Body of pancreas (tissue), 4 donors: Measurements from ENCODE around the gene CRYBA4. TPM values are rescaled to one million over a fixed set of nuclear protein-coding genes. Genes with fewer than 3 reads are reported as not detected.
A peak's percentile ranks its signal among the peaks of the same experiment; 100 is the strongest.

Source experiments
- ATAC-seq: fragments of 150-250 bp; one replicate; pipeline ENCODE4 v1.9.1; 2016
- DNase-seq, 4 donors: peaks; one replicate each; pipeline ENCODE4 v3.0.0-alpha.2; 2019
- H3K27ac ChIP-seq, 4 donors: fragments of 200-600 bp; sonication (generic); 1 replicate in 3 of 4; 2 replicates in 1 of 4; pipeline versions ENCODE4 v1.5.1 to v1.6.1; 2016 to 2019; ENCODE audit warnings: mild to moderate bottlenecking in 1 of 4, mixed read lengths in 1 of 4, moderate library complexity in 1 of 4
- H3K27me3 ChIP-seq, 2 donors: fragments of 200-600 bp; sonication (generic); one replicate each; pipeline ENCODE4 v1.6.0; 2016; ENCODE audit warnings: mild to moderate bottlenecking in 1 of 2
- H3K36me3 ChIP-seq, 2 donors: fragments of 200-600 bp; sonication (generic); replicated peaks in 1 of 2; 2 replicates each; pipeline ENCODE4 v1.5.1; 2016; ENCODE audit warnings: low read depth in 2 of 2; ENCODE audit not compliant: insufficient read depth in 1 of 2
- H3K4me1 ChIP-seq: fragments of 200-600 bp; sonication (generic); one replicate; pipeline ENCODE4 v1.6.0; 2016
- H3K4me3 ChIP-seq, 2 donors: fragments of 200-600 bp; sonication (generic); 1 replicate in 1 of 2; 2 replicates in 1 of 2; pipeline ENCODE4 v1.5.1; 2016 to 2019
- H3K9me3 ChIP-seq, 3 donors: fragments of 200-600 bp; sonication (generic); 1 replicate in 2 of 3; 2 replicates in 1 of 3; pipeline ENCODE4 v1.5.1; 2016
- CTCF ChIP-seq, 7 experiments: fragments of 450-650 bp in 4 of 7; fragments of 200-600 bp in 3 of 7; sonication (generic) in 3 of 7; IDR thresholded peaks; one replicate each; pipeline ENCODE4 v1.5.1; 2016 to 2019; ENCODE audit warnings: antibody characterized with exemption in 7 of 7
- POLR2A ChIP-seq, 3 donors: fragments of 450-650 bp; IDR thresholded peaks; one replicate each; pipeline ENCODE4 v1.6.1; 2016; ENCODE audit warnings: antibody characterized with exemption in 3 of 3, mild to moderate bottlenecking in 2 of 3
- WGBS, 2 donors: methylation state at CpG; one replicate each; pipeline ENCODE4 v1.1.5; 2017; 5-methylcytosine and 5-hydroxymethylcytosine counted together
- intact Hi-C: fragments of 100-400 bp; cut with DNase I; formaldehyde crosslinking; loops from one replicate; pipeline ENCODE4 v1.15.1; 2023
- total RNA-seq, 2 donors: library from RNA; depleted of rRNA; stranded (reverse); fragments of >200 nt; gene quantifications; one replicate each; pipeline ENCODE4 v1.1.0, GENCODE V29; 2016

CRYBA4 gene
- total RNA-seq = not detected

GRCh38 chr22:26621663-26622062 lies at the start of gene CRYBA4:
CRYBA4 (plus strand) TSS chr22:26621963; CDS start chr22:26622597, 634 bp downstream.
- Histone ChIP-seq H3K36me3 (no peaks in the 10 kb centered on the region), H3K4me1 (no peaks in the 10 kb centered on the region), H3K9me3 (no peaks in the 10 kb centered on the region), H3K4me3 (no peak within 1 kb of the TSS), H3K27ac (no peak within 1 kb of the TSS), H3K27me3 (no peaks in the 10 kb centered on the region)
- intact Hi-C loops = no loop called here
- 50 to 83% methylated on average over 1 to 7 of the region's 7 CpGs for WGBS, 2 donors
- ATAC-seq = no peak
- no peak for DNase-seq
- no peak for TF ChIP-seq POLR2A (IDR thresholded peaks at IDR 0.05)
- no peak for TF ChIP-seq CTCF (IDR thresholded peaks at IDR 0.05)

GRCh38 chr22:26573026-26573662 lies 48.6 kb upstream of the CRYBA4 start:
- TF ChIP-seq CTCF (IDR thresholded peaks at IDR 0.05) (no peak), POLR2A (IDR thresholded peaks at IDR 0.05) (no peak)
- H3K27ac ChIP-seq = peak overlapping the region in 2 of 4 donors; percentile 9 to 48
- H3K36me3 ChIP-seq = no peaks in the 10 kb centered on the region
- ATAC-seq (no peak), DNase-seq (peak in 1 of 4 donors; percentile 54)
- intact Hi-C loops = no loop called here
- H3K27me3 ChIP-seq = no peaks in the 10 kb centered on the region
- peaks cover 8% of the 10 kb centered on the region for H3K4me1 ChIP-seq
- WGBS, 2 donors = 64 to 84% methylated on average over 10 of the region's 10 CpGs
- H3K4me3 ChIP-seq = no peak overlapping the region
- H3K9me3 ChIP-seq = no peaks in the 10 kb centered on the region

GRCh38 chr22:26574001-26574723 lies 47.6 kb upstream of the CRYBA4 start:
- Histone ChIP-seq H3K36me3 (no peaks in the 10 kb centered on the region), H3K27me3 (no peaks in the 10 kb centered on the region), H3K4me1 (peaks cover 8% of the 10 kb centered on the region), H3K4me3 (no peak overlapping the region), H3K27ac (peak overlapping the region in 1 of 4 donors; percentile 48), H3K9me3 (no peaks in the 10 kb centered on the region)
- TF ChIP-seq CTCF (IDR thresholded peaks at IDR 0.05) (no peak), POLR2A (IDR thresholded peaks at IDR 0.05) (no peak)
- no peak for ATAC-seq
- 76 to 79% methylated on average over 7 of the region's 7 CpGs for WGBS, 2 donors
- no peak for DNase-seq
- intact Hi-C loops = no loop called here

GRCh38 chr22:26576026-26576680 lies 45.6 kb upstream of the CRYBA4 start:
- 48 to 73% methylated on average over 8 of the region's 8 CpGs for WGBS, 2 donors
- H3K4me3 ChIP-seq = no peak overlapping the region
- DNase-seq (no peak), ATAC-seq (no peak)
- H3K36me3 ChIP-seq = no peaks in the 10 kb centered on the region
- intact Hi-C loops = no loop called here
- no peaks in the 10 kb centered on the region for H3K9me3 ChIP-seq
- H3K27me3 ChIP-seq = no peaks in the 10 kb centered on the region
- no peaks in the 10 kb centered on the region for H3K4me1 ChIP-seq
- H3K27ac ChIP-seq = no peak overlapping the region
- no peak for TF ChIP-seq CTCF (IDR thresholded peaks at IDR 0.05)
- no peak for TF ChIP-seq POLR2A (IDR thresholded peaks at IDR 0.05)
